Measurements from ENCODE around the gene PRXL2C. TPM values are rescaled to one million over a fixed set of nuclear protein-coding genes. Genes with fewer than 3 reads are reported as not detected.

PRXL2C gene
- total RNA-seq, 1 donor from 2014 or later, result 4.6 TPM

GRCh38 chr9:96660692-96661248 is 5.7 kb upstream of the PRXL2C start:
- no peak for TF ChIP-seq CTCF (IDR thresholded peaks at IDR 0.05; ENCODE audit: unreplicated experiment)
- Mint-ChIP-seq H3K27me3 (ENCODE audit: low read depth) (peaks cover 4% of the 10 kb centered on the region), H3K4me1 (peaks cover 3% of the 10 kb centered on the region), H3K9me3 (no peaks in the 10 kb centered on the region), H3K4me3 (no peak overlapping the region), H3K36me3 (no peaks in the 10 kb centered on the region), H3K27ac (no peak overlapping the region)
- no peak for DNase-seq (ENCODE audit: low spot score in 2 of 2, unreplicated experiment in 2 of 2)

DNA sequence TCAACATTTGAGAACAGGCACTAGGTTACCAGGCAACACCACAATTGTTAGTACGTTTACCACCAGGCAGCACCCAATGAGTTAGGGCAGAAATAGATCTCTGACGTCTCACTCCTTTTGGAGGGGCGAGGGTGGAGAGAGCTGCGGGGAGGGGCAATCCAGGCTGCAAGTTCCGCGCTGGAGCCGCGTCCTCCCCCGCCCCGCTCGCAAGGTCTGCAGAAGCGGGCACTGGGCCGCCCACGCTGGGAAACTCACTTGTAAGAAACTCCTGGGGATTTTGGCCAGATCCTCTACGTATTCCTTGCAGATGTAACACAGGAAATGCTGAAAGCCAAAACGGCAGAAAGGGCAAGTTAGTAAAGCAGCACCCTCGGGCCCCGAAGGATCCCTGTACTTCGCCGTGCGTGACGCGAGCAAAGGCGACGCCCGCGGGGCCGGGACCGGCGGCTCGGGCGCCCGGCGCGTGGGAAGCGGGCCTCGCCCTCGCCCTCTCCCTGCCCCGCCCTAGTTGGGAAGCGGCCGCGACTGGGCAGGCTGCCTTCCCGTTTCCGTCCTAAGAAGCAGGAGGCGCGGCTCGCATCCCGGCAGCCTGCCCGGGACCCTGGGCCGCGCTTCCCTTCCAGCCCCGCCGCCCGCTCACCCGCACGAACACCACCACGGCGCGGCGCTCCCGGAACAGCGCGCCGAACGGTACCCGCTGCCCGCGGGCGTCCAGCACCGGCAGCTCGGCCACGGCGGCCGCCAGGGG is 493 bp downstream of the PRXL2C start:
- Mint-ChIP-seq H3K27ac (peak overlapping the region; percentile 93), H3K36me3 (no peaks in the 10 kb centered on the region), H3K4me1 (peaks cover 7% of the 10 kb centered on the region), H3K4me3 (peak overlapping the region; percentile 83), H3K9me3 (no peaks in the 10 kb centered on the region), H3K27me3 (ENCODE audit: low read depth) (peaks cover 4% of the 10 kb centered on the region)
- DNase-seq (ENCODE audit: low spot score in 2 of 2, unreplicated experiment in 2 of 2), result peak; percentile 45 to 70
- no peak for TF ChIP-seq CTCF (IDR thresholded peaks at IDR 0.05; ENCODE audit: unreplicated experiment)

DNA sequence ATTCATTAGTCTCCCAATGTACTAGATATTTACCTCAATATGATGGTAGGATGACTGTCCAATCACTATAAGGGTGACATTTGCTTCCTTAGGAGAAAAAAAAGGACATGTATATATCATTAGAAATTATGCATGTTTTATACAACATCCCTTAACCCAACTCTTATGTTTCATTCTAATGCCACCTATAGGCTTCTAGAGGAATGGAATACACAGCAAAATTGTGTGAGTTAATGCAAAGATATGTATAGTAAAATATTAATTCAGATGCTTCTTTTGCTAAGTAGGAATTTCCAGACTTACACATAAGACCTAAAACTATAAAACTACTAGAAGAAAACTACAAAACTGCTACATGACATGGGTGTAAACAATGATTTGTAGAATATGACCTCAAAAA is 3.5 kb downstream of the PRXL2C start:
- peak overlapping the region; percentile 2 for H3K27ac Mint-ChIP-seq

GRCh38 chr9:96649620-96650324 is 5.3 kb downstream of the PRXL2C start:
- Mint-ChIP-seq H3K27ac (no peak overlapping the region), H3K4me1 (no peaks in the 10 kb centered on the region), H3K27me3 (ENCODE audit: low read depth) (no peaks in the 10 kb centered on the region)

More for the DNA sequence above, 3.5 kb downstream of the PRXL2C start:
- no peak for DNase-seq (ENCODE audit: low spot score in 2 of 2, unreplicated experiment in 2 of 2)
- no peak overlapping the region for H3K4me3 Mint-ChIP-seq
- H3K36me3 Mint-ChIP-seq, result peaks cover 2% of the 10 kb centered on the region
- H3K27me3 Mint-ChIP-seq (ENCODE audit: low read depth), result no peaks in the 10 kb centered on the region
- H3K9me3 Mint-ChIP-seq, result no peaks in the 10 kb centered on the region
- peaks cover 7% of the 10 kb centered on the region for H3K4me1 Mint-ChIP-seq
- peak; percentile 40 for TF ChIP-seq CTCF (IDR thresholded peaks at IDR 0.05; ENCODE audit: unreplicated experiment)

More at GRCh38 chr9:96649620-96650324, 5.3 kb downstream of the PRXL2C start:
- no peak for DNase-seq (ENCODE audit: low spot score in 2 of 2, unreplicated experiment in 2 of 2)
- no peak for TF ChIP-seq CTCF (IDR thresholded peaks at IDR 0.05; ENCODE audit: unreplicated experiment)
- H3K36me3 Mint-ChIP-seq, result peaks cover 9% of the 10 kb centered on the region
- no peaks in the 10 kb centered on the region for H3K9me3 Mint-ChIP-seq
- no peak overlapping the region for H3K4me3 Mint-ChIP-seq
